HEK293 (cell line): Measurements from ENCODE around the gene LRRC34.

Experiments used
- CTCF ChIA-PET: fragments of 350-600 bp; formaldehyde crosslinking; extraction: SDS; loops from one replicate; lab custom pipeline; 2021; ENCODE audit warnings: antibody characterized with exemption; lab: Yijun Ruan, JAX
- POLR2A ChIA-PET: fragments of 300-600 bp; formaldehyde crosslinking; extraction: SDS; loops from one replicate; lab custom pipeline; 2020; ENCODE audit warnings: antibody characterized with exemption, inconsistent platforms; lab: Yijun Ruan, JAX
- H3K27ac ChIP-seq: fragments of 200-500 bp; sonication (Bioruptor generic); 2 replicates; pipeline ENCODE4 v1.5.1; 2014; ENCODE audit warnings: low read depth, low read length, control low read depth, inconsistent platforms; ENCODE audit errors: extremely low read depth
- H3K36me3 ChIP-seq, 2 experiments: fragments of 200-500 bp in 1 of 2; sonication (Bioruptor generic) in 1 of 2; 1 replicate in 1 of 2; 2 replicates in 1 of 2; pipeline ENCODE4 v1.5.1; 2014 to 2017; ENCODE audit warnings: inconsistent platforms in 2 of 2, low read length in 2 of 2; ENCODE audit not compliant: control insufficient read depth in 2 of 2, insufficient read depth in 1 of 2
- H3K4me1 ChIP-seq: fragments of 200-500 bp; sonication (Bioruptor generic); 2 replicates; pipeline ENCODE4 v1.5.1; 2014; ENCODE audit warnings: mild to moderate bottlenecking, low read length, inconsistent platforms; ENCODE audit not compliant: control insufficient read depth, insufficient read depth
- H3K4me3 ChIP-seq: 2 replicates; pipeline ENCODE4 v1.5.1; 2011; ENCODE audit warnings: low read depth, mild to moderate bottlenecking, control low read depth, low read length, moderate library complexity
- H3K9me3 ChIP-seq: fragments of 200-500 bp; sonication (Bioruptor generic); 2 replicates; pipeline ENCODE4 v1.5.1; 2014; ENCODE audit warnings: low read depth, low read length, inconsistent platforms; ENCODE audit not compliant: control insufficient read depth, insufficient read depth
- GLIS2 ChIP-seq: fragments of 450-650 bp; formaldehyde crosslinking; IDR thresholded peaks from 2 replicates; pipeline ENCODE4 v1.5.1; 2016; ENCODE audit warnings: missing biosample characterization, missing genetic modification characterization
- OVOL3 ChIP-seq: fragments of 450-650 bp; formaldehyde crosslinking; IDR thresholded peaks from 2 replicates; pipeline ENCODE4 v1.5.1; 2016; ENCODE audit warnings: missing biosample characterization, missing genetic modification characterization
- PRDM1 ChIP-seq: fragments of 450-650 bp; formaldehyde crosslinking; IDR thresholded peaks from 2 replicates; pipeline ENCODE4; 2016; ENCODE audit warnings: missing biosample characterization, missing genetic modification characterization
- SP7 ChIP-seq: fragments of 450-650 bp; formaldehyde crosslinking; IDR thresholded peaks from 2 replicates; pipeline ENCODE4 v1.5.1; 2016; ENCODE audit warnings: missing biosample characterization, missing genetic modification characterization
- ZNF140 ChIP-seq: fragments of 450-650 bp; formaldehyde crosslinking; IDR thresholded peaks from 2 replicates; pipeline ENCODE4 v1.5.1; 2016; ENCODE audit warnings: missing biosample characterization, missing genetic modification characterization
- ZNF292 ChIP-seq: fragments of 450-650 bp; formaldehyde crosslinking; IDR thresholded peaks from 2 replicates; pipeline ENCODE4 v1.5.1; 2016; ENCODE audit warnings: low read depth, missing biosample characterization, missing genetic modification characterization, borderline replicate concordance
- ZNF341 ChIP-seq: fragments of 450-650 bp; formaldehyde crosslinking; IDR thresholded peaks from 2 replicates; pipeline ENCODE4; 2016; ENCODE audit warnings: low read depth, missing biosample characterization, missing genetic modification characterization
- ZNF354C ChIP-seq: fragments of 450-650 bp; formaldehyde crosslinking; IDR thresholded peaks from 2 replicates; pipeline ENCODE4 v1.5.1; 2016; ENCODE audit warnings: missing biosample characterization, missing genetic modification characterization, low read depth, borderline replicate concordance
- ZNF521 ChIP-seq: fragments of 450-650 bp; formaldehyde crosslinking; IDR thresholded peaks from 2 replicates; pipeline ENCODE4 v1.5.1; 2017; ENCODE audit warnings: missing biosample characterization, mild to moderate bottlenecking, missing genetic modification characterization
- ZNF623 ChIP-seq: fragments of 450-650 bp; formaldehyde crosslinking; IDR thresholded peaks from 2 replicates; pipeline ENCODE4 v1.5.1; 2016; ENCODE audit warnings: missing biosample characterization, missing genetic modification characterization
- ZSCAN23 ChIP-seq: fragments of 450-650 bp; formaldehyde crosslinking; IDR thresholded peaks from 2 replicates; pipeline ENCODE4 v1.5.1; 2016; ENCODE audit warnings: missing biosample characterization, missing genetic modification characterization
- TF ChIP-seq, protein P1 (sequence below): fragments of 450-650 bp; formaldehyde crosslinking; IDR thresholded peaks from 2 replicates; pipeline ENCODE4; 2016; ENCODE audit warnings: missing biosample characterization, missing genetic modification characterization
- TF ChIP-seq, protein P2 (sequence below): fragments of 450-650 bp; formaldehyde crosslinking; IDR thresholded peaks from 2 replicates; pipeline ENCODE4 v1.5.1; 2016; ENCODE audit warnings: missing biosample characterization, missing genetic modification characterization
- TF ChIP-seq, protein P3 (sequence below): fragments of 450-650 bp; formaldehyde crosslinking; IDR thresholded peaks from 2 replicates; pipeline ENCODE4 v1.5.1; 2017; ENCODE audit warnings: missing biosample characterization, missing genetic modification characterization
- TF ChIP-seq, protein P4 (sequence below): fragments of 450-650 bp; formaldehyde crosslinking; IDR thresholded peaks from 2 replicates; pipeline ENCODE4 v1.5.1; 2016; ENCODE audit warnings: missing biosample characterization, missing genetic modification characterization
- TF ChIP-seq, protein P5 (sequence below): fragments of 450-650 bp; formaldehyde crosslinking; IDR thresholded peaks from 2 replicates; pipeline ENCODE4 v1.5.1; 2016; ENCODE audit warnings: missing biosample characterization, missing genetic modification characterization

Gene LRRC34

DNA sequence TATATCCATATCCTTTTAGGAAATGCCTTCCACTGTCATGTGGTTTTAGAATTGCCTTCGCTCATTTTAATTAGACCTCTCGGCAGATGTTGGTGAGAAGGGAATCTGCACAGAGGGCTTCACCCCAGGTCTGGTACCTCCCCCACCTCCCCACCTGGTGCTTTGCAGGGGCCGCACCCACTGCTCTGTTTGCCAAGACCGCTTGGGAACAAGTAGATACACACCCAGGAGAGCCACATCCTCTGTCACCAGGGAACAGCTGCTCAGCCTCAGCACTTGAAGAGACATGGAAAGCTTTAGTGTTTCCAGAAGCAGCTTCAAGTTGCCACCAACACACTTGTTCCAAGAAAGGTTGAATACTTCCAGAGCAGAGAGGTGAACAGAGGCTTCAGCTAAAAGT is 35.2 kb upstream of the LRRC34 start (continued):
- no peak for TF ChIP-seq PRDM1 (tag by site-specific recombination)
- no peak for TF ChIP-seq ZNF354C (tag by site-specific recombination)
- TF ChIP-seq ZSCAN23, result no peak
- TF ChIP-seq ZNF521 (tag by site-specific recombination), result no peak
- TF ChIP-seq GLIS2, result no peak
- TF ChIP-seq ZNF292, result no peak

DNA sequence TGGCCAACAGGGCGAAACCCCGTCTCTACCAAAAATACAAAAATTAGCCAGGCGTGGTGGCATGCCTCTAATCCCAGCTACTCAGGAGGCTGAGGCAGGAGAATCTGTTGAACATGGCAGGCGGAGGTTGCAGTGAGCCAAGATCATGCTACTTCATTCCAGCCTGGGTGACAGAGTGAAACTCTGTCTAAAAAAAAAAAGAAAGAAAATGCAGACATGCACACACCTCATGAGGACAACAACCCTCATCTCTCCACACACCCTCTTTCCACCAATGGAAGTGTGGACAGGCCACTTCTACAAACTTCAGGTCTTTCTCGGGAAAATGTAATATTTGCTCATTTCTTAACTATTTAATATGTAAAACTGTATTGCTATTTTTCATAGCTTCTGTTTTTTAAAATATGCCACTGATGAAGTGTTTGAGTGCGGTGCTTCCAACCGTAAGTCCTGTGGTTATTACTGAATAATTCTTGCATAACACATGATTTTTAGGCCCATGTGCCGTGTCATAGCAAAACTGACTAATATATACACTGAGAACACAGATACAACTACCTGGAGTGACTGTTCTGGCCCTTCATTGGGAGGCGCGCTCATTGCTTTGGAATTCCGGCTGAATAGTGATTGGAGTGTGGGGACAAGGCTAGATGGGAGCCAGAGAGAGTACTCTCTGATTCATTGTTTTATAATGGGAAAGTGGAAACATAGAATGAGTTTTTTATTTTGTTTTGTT is 33.9 kb upstream of the LRRC34 start:
- Histone ChIP-seq H3K9me3 (no peaks in the 10 kb centered on the region), H3K36me3 (no peaks in the 10 kb centered on the region), H3K4me3 (no peak overlapping the region), H3K4me1 (no peaks in the 10 kb centered on the region), H3K27ac (no peak overlapping the region)
- POLR2A ChIA-PET, result interaction anchor here (0.5 kb wide), 1 partner anchor 120 kb away, joined by 3 read pairs; the partner anchor contains the start of gene SEC62
- TF ChIP-seq, protein P1, sequence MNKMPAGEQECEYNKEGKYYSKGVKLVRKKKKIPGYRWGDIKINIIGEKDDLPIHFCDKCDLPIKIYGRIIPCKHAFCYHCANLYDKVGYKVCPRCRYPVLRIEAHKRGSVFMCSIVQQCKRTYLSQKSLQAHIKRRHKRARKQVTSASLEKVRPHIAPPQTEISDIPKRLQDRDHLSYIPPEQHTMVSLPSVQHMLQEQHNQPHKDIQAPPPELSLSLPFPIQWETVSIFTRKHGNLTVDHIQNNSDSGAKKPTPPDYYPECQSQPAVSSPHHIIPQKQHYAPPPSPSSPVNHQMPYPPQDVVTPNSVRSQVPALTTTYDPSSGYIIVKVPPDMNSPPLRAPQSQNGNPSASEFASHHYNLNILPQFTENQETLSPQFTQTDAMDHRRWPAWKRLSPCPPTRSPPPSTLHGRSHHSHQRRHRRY (tag by site-specific recombination), result no peak
- TF ChIP-seq ZNF341 (tag by site-specific recombination) (no peak), OVOL3 (tag by site-specific recombination) (no peak), ZNF140 (tag by site-specific recombination) (no peak), SP7 (tag by site-specific recombination) (no peak), ZNF623 (tag by site-specific recombination) (no peak)
- TF ChIP-seq, protein P2, sequence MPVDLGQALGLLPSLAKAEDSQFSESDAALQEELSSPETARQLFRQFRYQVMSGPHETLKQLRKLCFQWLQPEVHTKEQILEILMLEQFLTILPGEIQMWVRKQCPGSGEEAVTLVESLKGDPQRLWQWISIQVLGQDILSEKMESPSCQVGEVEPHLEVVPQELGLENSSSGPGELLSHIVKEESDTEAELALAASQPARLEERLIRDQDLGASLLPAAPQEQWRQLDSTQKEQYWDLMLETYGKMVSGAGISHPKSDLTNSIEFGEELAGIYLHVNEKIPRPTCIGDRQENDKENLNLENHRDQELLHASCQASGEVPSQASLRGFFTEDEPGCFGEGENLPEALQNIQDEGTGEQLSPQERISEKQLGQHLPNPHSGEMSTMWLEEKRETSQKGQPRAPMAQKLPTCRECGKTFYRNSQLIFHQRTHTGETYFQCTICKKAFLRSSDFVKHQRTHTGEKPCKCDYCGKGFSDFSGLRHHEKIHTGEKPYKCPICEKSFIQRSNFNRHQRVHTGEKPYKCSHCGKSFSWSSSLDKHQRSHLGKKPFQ (tag by site-specific recombination), result no peak
- TF ChIP-seq, protein P3, sequence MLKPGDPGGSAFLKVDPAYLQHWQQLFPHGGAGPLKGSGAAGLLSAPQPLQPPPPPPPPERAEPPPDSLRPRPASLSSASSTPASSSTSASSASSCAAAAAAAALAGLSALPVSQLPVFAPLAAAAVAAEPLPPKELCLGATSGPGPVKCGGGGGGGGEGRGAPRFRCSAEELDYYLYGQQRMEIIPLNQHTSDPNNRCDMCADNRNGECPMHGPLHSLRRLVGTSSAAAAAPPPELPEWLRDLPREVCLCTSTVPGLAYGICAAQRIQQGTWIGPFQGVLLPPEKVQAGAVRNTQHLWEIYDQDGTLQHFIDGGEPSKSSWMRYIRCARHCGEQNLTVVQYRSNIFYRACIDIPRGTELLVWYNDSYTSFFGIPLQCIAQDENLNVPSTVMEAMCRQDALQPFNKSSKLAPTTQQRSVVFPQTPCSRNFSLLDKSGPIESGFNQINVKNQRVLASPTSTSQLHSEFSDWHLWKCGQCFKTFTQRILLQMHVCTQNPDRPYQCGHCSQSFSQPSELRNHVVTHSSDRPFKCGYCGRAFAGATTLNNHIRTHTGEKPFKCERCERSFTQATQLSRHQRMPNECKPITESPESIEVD (tag by site-specific recombination), result no peak
- TF ChIP-seq, protein P4, sequence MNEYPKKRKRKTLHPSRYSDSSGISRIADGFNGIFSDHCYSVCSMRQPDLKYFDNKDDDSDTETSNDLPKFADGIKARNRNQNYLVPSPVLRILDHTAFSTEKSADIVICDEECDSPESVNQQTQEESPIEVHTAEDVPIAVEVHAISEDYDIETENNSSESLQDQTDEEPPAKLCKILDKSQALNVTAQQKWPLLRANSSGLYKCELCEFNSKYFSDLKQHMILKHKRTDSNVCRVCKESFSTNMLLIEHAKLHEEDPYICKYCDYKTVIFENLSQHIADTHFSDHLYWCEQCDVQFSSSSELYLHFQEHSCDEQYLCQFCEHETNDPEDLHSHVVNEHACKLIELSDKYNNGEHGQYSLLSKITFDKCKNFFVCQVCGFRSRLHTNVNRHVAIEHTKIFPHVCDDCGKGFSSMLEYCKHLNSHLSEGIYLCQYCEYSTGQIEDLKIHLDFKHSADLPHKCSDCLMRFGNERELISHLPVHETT (tag by site-specific recombination), result no peak
- CTCF ChIA-PET, result interaction anchor here (0.6 kb wide), 1 partner anchor 528 kb away, joined by 4 read pairs; no protein-coding TSS in a partner anchor

DNA sequence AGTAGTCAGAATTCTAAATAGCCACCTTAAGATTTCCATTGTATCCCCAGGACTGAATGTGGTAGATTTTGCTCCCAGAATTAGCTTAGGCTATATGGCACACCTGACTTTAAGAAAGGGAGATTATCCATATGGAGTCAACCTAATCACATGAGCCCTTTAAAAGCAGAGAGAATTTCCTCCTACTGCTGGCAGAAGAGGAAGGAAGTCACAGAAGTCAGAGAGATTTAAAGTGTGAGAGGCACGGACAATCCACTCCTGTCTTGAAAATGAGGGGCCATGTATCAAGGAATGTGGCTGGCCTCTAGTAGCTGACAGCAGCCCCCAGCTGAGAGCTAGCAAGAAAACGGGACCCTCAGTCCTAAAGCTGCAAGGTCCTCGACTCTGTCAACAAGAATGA is 30.3 kb upstream of the LRRC34 start:
- H3K4me1 ChIP-seq, result no peaks in the 10 kb centered on the region
- TF ChIP-seq, protein P5, sequence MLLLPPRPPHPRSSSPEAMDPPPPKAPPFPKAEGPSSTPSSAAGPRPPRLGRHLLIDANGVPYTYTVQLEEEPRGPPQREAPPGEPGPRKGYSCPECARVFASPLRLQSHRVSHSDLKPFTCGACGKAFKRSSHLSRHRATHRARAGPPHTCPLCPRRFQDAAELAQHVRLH, result no peak
- H3K4me3 ChIP-seq, result no peak overlapping the region
- POLR2A ChIA-PET, result no interaction called here
- no peaks in the 10 kb centered on the region for H3K36me3 ChIP-seq
- no peak overlapping the region for H3K27ac ChIP-seq
- CTCF ChIA-PET, result interaction anchor here (1.1 kb wide), 1 partner anchor 20 kb away, joined by 3 read pairs; no protein-coding TSS in a partner anchor
- no peaks in the 10 kb centered on the region for H3K9me3 ChIP-seq
